ENCODE results near the gene CACNA2D2.

CACNA2D2 gene

DNA sequence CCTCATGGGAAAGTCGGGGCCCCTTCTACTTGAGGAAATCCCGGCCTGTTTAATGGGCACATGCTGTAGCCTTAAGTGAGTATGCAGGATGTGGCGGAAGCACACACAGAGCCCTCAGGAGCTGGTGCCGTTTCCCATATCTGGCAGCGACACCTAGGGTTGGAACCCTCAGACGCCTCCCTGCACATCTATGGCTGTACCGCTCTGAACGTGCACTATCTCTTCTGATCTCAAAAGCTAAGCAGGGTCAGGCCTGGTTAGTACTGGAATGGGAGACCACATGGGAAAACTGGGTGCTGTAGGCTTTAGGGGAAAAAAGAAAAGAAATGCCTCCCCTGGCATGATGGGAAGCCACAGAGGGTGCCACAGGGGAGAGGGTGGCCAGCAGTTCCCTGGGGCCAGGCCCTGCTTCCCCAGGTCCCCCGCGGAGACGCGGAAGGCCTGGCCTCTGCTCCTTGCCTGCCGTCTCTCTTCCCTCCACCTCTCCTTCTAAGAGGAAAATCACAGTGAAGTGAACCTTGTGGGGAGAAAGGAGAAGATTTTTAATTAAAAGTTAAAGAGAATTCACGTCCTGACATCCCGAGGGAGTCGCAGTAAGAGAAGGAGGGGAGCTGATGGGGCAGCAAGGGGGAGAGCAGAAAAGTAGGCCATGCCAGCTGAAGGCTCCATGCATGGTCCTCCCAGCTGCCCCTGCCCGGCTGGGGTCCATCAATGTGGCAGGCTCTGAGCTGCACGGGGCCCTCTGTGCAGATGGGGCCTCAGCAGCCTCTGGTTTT, 83.7 kb downstream of the CACNA2D2 start:
- TF ChIP-seq, protein P1, sequence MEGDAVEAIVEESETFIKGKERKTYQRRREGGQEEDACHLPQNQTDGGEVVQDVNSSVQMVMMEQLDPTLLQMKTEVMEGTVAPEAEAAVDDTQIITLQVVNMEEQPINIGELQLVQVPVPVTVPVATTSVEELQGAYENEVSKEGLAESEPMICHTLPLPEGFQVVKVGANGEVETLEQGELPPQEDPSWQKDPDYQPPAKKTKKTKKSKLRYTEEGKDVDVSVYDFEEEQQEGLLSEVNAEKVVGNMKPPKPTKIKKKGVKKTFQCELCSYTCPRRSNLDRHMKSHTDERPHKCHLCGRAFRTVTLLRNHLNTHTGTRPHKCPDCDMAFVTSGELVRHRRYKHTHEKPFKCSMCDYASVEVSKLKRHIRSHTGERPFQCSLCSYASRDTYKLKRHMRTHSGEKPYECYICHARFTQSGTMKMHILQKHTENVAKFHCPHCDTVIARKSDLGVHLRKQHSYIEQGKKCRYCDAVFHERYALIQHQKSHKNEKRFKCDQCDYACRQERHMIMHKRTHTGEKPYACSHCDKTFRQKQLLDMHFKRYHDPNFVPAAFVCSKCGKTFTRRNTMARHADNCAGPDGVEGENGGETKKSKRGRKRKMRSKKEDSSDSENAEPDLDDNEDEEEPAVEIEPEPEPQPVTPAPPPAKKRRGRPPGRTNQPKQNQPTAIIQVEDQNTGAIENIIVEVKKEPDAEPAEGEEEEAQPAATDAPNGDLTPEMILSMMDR (IDR thresholded peaks at IDR 0.05; ENCODE audit: low read length, missing control alignments) = no peak
- no peak for DNase-seq (ENCODE audit: low read depth)
- H3K4me3 ChIP-seq (replicated peaks; ENCODE audit: low read depth, low read length) = no peak overlapping the region

DNA sequence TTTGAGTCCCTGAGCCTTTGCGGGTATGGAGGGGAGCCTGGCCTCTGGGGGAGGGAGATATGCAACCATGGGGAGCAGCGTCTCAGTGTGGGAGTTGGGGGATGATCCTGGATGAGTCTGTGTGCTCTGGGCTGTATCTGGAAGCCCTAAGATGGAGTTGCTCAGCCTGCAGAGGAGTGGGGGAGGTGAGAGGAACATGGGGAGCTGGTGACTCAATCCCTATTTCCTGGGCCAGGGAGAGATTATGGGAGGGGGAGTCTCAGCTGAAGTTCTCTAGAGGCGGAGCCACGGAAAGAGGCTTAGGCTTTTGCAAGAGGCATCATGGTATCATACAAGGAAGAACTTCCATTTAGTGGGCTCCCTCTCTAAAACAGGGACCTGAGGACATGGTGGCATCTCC, 84.6 kb downstream of the CACNA2D2 start:
- H3K4me3 ChIP-seq (replicated peaks; ENCODE audit: low read depth, low read length) = no peak overlapping the region
- DNase-seq (ENCODE audit: low read depth) = peak; percentile 59
- TF ChIP-seq, protein P1 (IDR thresholded peaks at IDR 0.05; ENCODE audit: low read length, missing control alignments) = no peak

DNA sequence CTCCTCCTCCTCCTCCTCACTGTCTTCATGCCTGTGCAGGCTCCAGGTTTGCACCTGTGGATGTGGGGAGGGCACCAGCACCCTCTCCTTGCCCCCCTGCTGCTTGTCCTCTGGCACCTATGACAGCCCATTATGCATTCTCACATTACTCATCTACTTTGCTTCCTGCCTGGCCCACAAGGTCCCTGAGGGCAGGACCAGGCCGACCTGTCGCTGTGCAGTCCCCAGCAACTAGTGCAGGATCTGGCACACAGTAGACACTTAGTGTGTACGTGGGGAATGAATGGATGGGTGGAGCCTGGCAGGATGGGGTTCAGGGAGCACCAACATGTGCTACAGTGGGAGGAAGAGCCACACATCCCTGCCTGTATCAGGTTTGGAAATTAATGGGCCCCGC, 85.8 kb downstream of the CACNA2D2 start:
- TF ChIP-seq, protein P1 (IDR thresholded peaks at IDR 0.05; ENCODE audit: low read length, missing control alignments) = no peak
- no peak overlapping the region for H3K4me3 ChIP-seq (replicated peaks; ENCODE audit: low read depth, low read length)

DNA sequence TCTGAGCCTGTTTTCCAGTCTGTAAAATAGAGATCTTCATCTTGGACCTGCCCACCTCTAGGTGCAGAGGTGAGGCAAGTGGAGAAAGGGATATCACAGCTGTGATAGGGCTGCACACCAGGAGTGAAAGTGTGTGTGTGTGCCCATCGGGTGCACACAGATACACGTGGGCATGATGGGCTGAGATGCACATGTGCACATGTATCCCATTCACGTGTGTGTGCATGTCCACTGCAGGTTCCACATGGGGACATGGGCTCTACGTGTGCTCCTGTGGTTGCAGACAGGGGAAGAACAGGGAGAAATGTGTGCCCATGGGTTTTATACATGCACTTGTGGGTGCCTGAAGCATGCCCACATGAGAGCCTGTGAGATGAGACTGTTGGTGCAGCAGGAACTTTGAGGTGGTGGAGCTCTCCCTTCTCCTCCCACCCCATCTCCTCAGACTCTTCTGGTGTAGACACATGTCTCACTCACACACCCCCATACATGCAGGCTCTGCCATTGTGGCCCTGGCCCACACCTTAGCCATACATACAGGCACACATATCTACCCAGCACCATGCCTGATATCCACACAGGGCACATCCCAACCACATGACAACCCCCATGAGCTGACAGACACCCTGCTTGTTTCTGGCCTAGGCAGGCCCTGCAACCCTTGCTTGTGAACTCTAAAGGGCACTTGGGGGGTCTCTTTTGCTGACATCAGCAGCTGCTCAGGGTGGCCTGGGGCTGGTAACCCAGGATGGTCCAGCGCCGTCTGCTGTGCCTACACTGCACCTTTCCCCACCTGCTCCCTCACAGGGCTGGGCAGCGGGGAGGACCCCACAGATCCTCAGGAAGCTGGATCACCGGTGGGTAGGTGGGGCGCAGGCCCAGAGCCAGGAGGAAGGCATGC, 86.4 kb downstream of the CACNA2D2 start:
- DNase-seq (ENCODE audit: low read depth) = no peak
- TF ChIP-seq, protein P1 (IDR thresholded peaks at IDR 0.05; ENCODE audit: low read length, missing control alignments) = no peak
- H3K4me3 ChIP-seq (replicated peaks; ENCODE audit: low read depth, low read length) = no peak overlapping the region

More for the DNA sequence above, 85.8 kb downstream of the CACNA2D2 start:
- DNase-seq (ENCODE audit: low read depth) = no peak

DNA sequence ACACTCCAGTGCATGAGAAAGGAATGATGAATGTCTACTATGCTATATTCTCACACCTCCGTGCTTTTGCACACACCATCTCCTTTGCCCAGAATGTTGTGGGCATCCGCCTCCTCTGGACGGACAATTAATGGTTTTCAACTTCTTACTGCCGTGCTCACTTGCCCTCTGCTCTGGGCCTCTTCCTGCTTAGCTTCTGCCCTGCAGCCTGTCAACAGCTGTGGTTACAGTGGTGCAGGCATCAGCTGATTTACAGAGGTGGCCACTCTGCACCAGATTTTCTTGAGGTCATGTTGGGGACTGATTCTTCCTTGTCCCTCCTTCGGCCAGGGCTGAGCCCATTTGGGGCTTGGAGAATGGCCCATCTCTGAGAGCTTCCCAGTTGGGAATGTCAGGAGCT, 87.6 kb downstream of the CACNA2D2 start:
- no peak for DNase-seq (ENCODE audit: low read depth)
- TF ChIP-seq, protein P1 (IDR thresholded peaks at IDR 0.05; ENCODE audit: low read length, missing control alignments) = no peak
- H3K4me3 ChIP-seq (replicated peaks; ENCODE audit: low read depth, low read length) = no peak overlapping the region

DNA sequence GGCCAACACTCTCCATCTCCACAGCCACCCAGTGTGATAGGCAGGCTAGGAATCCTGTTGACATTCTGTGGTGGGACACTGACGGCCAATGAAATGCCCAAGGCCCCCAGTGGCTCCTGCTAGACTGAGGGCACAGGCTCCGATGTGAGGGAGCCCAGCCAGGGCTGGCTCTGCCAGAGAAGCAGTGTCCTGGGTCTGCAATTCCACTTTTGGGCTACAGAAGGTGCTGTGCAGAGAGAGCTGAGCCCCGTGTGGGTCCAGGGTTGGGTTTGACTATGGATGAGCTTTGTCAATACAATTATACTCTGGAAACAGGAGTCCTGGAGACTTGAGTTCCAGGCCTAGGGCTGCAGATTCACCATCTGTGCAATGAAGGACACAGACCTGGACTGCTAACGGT, 88.4 kb downstream of the CACNA2D2 start:
- no peak for DNase-seq (ENCODE audit: low read depth)
- H3K4me3 ChIP-seq (replicated peaks; ENCODE audit: low read depth, low read length) = no peak overlapping the region
- TF ChIP-seq, protein P1 (IDR thresholded peaks at IDR 0.05; ENCODE audit: low read length, missing control alignments) = no peak
